ENCODE results near the gene ARID4B. TPM values are rescaled to one million over a fixed set of nuclear protein-coding genes. Genes with fewer than 3 reads are reported as not detected.

ARID4B gene
- total and polyA plus RNA-seq, 2 of the 13 experiments (the other 11 are each of a cell fraction or from before 2014, with no cell fraction given) = 9.7 to 24.6 TPM

- TF ChIP-seq ZNF563 (CRISPR knock-in tag; IDR thresholded peaks at IDR 0.05) (no peak), ZNF350 (CRISPR knock-in tag; IDR thresholded peaks at IDR 0.05; ENCODE audit: borderline replicate concordance, low read depth) (no peak), ZBTB46 (CRISPR knock-in tag; IDR thresholded peaks at IDR 0.05; ENCODE audit: borderline replicate concordance) (no peak), ZNF616 (CRISPR knock-in tag; IDR thresholded peaks at IDR 0.05; ENCODE audit: low read depth) (no peak), ZNF317 (CRISPR knock-in tag; IDR thresholded peaks at IDR 0.05) (no peak), GMEB1 (CRISPR knock-in tag; IDR thresholded peaks at IDR 0.05; ENCODE audit: borderline replicate concordance) (no peak)
These were observed 158.0 kb downstream of the ARID4B start (continued) for GRCh38 chr1:235169986-235170385.

- ChIA-PET POLR2A (no interaction called here), CTCF (ENCODE audit: low intra/inter-chr PET ratio, low total read pairs) (no interaction called here)
- Histone ChIP-seq H4K20me1 (ENCODE audit: insufficient read depth, low read length) (no peaks in the 10 kb centered on the region), H2AFZ (ENCODE audit: low read length) (no peak overlapping the region), H3K4me1 (ENCODE audit: insufficient read depth, low read length) (no peaks in the 10 kb centered on the region), H3K27ac (ENCODE audit: extremely low read length, insufficient read depth, low read length) (no peak overlapping the region), H3K4me3 (replicated peaks in 1 of 3; ENCODE audit: insufficient read depth in 1 of 3, low read depth in 2 of 3, low read length in 3 of 3) (no peak overlapping the region), H3K9ac (ENCODE audit: insufficient read depth, low read depth, low read length) (no peak overlapping the region), H3K4me2 (ENCODE audit: low read depth, low read length) (no peak overlapping the region), H3K27me3 (ENCODE audit: control insufficient read depth in 1 of 2, insufficient read depth in 2 of 2, low read length in 2 of 2) (no peaks in the 10 kb centered on the region), H3K9me3 (ENCODE audit: low read length) (no peaks in the 10 kb centered on the region), H3K79me2 (ENCODE audit: insufficient read depth, low read length) (no peaks in the 10 kb centered on the region), H3K36me3 (replicated peaks in 1 of 2; ENCODE audit: control insufficient read depth in 1 of 2, insufficient read depth in 2 of 2, low read length in 2 of 2) (peaks cover 8 to 30% of the 10 kb centered on the region in 2 experiments; a peak in 3 of 5 replicates)
- no TSS peak for BruUV-seq (replicated peaks)
- intact Hi-C loops (cut with micrococcal nuclease; ENCODE audit: unreplicated experiment) = loop anchor here (10.0 kb wide), 1 partner anchor 64 kb away; no protein-coding TSS in a partner anchor
- in situ Hi-C loops (cut with HindIII; ENCODE audit: extremely low pct_ligation_motif_present, low pct_unique_long_range_greater_than_20kb) = no loop called here
- DNase-seq (ENCODE audit: low spot score) (no peak), ATAC-seq (no peak), FAIRE-seq (no peak)
- 97% methylated on average over 3 of the region's 3 CpGs for WGBS (ENCODE audit: low lambda C conversion rate)
- TF ChIP-seq IRF1 (CRISPR knock-in tag; IDR thresholded peaks at IDR 0.05; ENCODE audit: low read depth) = no peak
- TF ChIP-seq STAG1 (CRISPR knock-in tag; IDR thresholded peaks at IDR 0.05) = no peak
- TF ChIP-seq ZNF816 (CRISPR knock-in tag; IDR thresholded peaks at IDR 0.05; ENCODE audit: borderline replicate concordance) = no peak
- TF ChIP-seq HHEX (CRISPR knock-in tag; IDR thresholded peaks at IDR 0.05) = no peak
- TF ChIP-seq CBX5 (CRISPR knock-in tag; IDR thresholded peaks at IDR 0.05; ENCODE audit: borderline replicate concordance) = no peak
- TF ChIP-seq E2F1 (CRISPR knock-in tag; IDR thresholded peaks at IDR 0.05) = no peak
- TF ChIP-seq PCBP2 (optimal IDR thresholded peaks at IDR 0.05; ENCODE audit: low read depth, low read length, poor library complexity, severe bottlenecking) = no peak
- TF ChIP-seq SPEN (CRISPR knock-in tag; IDR thresholded peaks at IDR 0.05; ENCODE audit: low read depth) = no peak
- TF ChIP-seq RFX5 (IDR thresholded peaks at IDR 0.05; ENCODE audit: low read depth, low read length) = no peak
- TF ChIP-seq ZNF331 (CRISPR knock-in tag; IDR thresholded peaks at IDR 0.05) = no peak
- no peak for TF ChIP-seq TERF1 (CRISPR knock-in tag; IDR thresholded peaks at IDR 0.05)
These were observed 159.6 kb downstream of the ARID4B start for GRCh38 chr1:235168375-235168774.

All from HepG2 (cell line).